PFSK-1 (cell line): ENCODE results near the gene TSPYL2.

Experiments
- REST ChIP-seq, 2 experiments: IDR thresholded peaks; 2 replicates each; pipeline versions ENCODE4 v1.6.1 to v1.8.0; 2011 to 2012; ENCODE audit warnings: low read depth in 2 of 2, low read length in 2 of 2, control low read depth in 1 of 2, inconsistent platforms in 1 of 2, mild to moderate bottlenecking in 1 of 2, moderate library complexity in 1 of 2; ENCODE audit not compliant: insufficient read depth in 1 of 2
- TAF1 ChIP-seq: IDR thresholded peaks from 2 replicates; pipeline ENCODE4 v1.6.1; 2012; ENCODE audit warnings: low read length, control low read depth, borderline replicate concordance; ENCODE audit not compliant: insufficient read depth

- no peak for TF ChIP-seq REST (IDR thresholded peaks at IDR 0.05; ENCODE audit: insufficient read depth in 1 of 2, low read depth in 2 of 2, low read length in 2 of 2)
- TF ChIP-seq TAF1, result no peak
These were observed 9.6 kb upstream of the TSPYL2 start for GRCh38 chrX:53072418-53073114.
